Choroid plexus epithelial cell (primary cell): ENCODE results near the gene PI4KA.

Source experiments
- DNase-seq: peaks from one replicate; pipeline ENCODE4 v3.0.0-alpha.2; 2010; ENCODE audit warnings: low read depth
- H3K4me3 ChIP-seq: 2 replicates; pipeline ENCODE4 v1.5.1; 2011; ENCODE audit warnings: low read depth, mild to moderate bottlenecking, control low read depth, low read length, moderate library complexity
- TF ChIP-seq, protein P1 (sequence below): conservative IDR thresholded peaks from 2 replicates; pipeline ENCODE4 v1.5.1; 2011; ENCODE audit warnings: low read depth, mild to moderate bottlenecking, control low read depth, inconsistent platforms, low read length, moderate library complexity

Gene PI4KA

DNA sequence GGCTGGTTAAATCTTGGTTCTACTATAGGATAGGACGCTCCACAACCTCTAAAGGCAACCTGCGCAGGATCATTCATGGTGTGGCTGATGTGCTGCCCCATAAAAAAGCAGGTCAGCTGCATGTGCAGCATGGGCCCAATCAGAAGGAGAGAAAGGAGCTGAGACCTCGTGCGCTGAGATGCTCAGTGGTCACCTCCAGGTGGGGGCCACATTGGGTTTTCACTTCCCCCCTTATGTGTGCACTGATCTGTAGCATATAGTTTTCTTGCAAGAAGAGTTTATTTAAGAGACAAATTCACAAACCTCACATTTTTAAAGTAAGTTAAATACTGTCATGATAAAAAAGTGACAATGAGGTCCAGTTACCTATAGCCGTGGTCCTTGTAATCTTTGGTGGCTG lies 60.4 kb downstream of the PI4KA start:
- no peak overlapping the region for H3K4me3 ChIP-seq
- no peak for DNase-seq
- TF ChIP-seq, protein P1, sequence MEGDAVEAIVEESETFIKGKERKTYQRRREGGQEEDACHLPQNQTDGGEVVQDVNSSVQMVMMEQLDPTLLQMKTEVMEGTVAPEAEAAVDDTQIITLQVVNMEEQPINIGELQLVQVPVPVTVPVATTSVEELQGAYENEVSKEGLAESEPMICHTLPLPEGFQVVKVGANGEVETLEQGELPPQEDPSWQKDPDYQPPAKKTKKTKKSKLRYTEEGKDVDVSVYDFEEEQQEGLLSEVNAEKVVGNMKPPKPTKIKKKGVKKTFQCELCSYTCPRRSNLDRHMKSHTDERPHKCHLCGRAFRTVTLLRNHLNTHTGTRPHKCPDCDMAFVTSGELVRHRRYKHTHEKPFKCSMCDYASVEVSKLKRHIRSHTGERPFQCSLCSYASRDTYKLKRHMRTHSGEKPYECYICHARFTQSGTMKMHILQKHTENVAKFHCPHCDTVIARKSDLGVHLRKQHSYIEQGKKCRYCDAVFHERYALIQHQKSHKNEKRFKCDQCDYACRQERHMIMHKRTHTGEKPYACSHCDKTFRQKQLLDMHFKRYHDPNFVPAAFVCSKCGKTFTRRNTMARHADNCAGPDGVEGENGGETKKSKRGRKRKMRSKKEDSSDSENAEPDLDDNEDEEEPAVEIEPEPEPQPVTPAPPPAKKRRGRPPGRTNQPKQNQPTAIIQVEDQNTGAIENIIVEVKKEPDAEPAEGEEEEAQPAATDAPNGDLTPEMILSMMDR: no peak

DNA sequence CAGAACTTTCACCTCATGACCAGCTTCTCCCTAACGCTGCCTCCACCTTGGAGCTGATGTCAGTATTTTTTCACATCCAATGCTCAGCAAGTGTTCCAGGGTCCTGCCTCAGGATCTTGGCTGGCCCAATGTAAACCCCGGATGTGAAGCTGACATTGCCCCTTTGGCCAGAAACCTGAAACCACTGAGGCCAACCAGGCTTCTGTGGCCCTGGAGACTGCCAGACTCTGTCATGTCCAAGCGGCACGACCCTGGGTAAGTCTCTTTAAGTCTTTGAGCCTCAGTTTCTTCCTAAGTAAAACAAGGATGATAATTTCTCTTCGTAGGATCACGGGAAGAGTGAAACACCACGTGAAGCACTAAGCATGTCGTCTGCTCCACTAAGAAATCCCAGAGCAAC lies 61.9 kb downstream of the PI4KA start:
- TF ChIP-seq, protein P1: no peak
- no peak overlapping the region for H3K4me3 ChIP-seq
- no peak for DNase-seq

DNA sequence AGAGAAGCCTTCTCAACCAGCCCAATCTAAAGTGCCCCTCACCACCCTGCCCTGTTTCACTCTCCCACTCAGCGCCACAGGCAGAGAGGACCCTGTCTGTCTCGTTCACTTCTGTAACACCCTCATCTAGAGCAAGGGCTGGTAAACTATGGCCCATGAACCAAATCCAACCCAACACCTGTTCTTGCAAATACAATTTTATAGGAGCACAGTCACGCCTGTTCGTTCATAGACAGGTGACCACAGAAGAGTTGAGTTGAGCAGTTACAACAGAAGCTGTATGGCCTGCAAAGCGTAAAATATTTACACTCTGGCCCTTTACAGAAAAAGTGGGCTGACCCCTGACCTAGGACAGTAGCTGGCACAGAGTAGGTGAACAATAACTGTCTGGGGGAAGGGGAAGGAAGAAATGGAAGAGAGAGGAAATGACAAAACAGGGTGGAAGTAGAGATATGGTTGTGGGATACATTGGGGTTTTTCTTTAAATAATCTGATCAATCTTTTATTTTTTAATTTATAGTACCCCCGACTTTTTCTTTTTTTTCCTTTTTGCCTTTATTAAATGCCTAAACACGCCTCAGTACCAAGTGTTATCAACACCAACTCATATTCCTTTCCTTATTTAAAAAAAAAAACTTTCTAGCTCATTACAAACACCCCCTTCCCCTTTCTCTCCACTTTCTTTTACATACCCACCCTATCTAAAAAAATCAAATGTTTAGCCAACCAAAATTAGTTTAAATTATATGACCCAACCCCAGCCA lies 63.8 kb downstream of the PI4KA start:
- H3K4me3 ChIP-seq: no peak overlapping the region
- DNase-seq: no peak
- TF ChIP-seq, protein P1: no peak

DNA sequence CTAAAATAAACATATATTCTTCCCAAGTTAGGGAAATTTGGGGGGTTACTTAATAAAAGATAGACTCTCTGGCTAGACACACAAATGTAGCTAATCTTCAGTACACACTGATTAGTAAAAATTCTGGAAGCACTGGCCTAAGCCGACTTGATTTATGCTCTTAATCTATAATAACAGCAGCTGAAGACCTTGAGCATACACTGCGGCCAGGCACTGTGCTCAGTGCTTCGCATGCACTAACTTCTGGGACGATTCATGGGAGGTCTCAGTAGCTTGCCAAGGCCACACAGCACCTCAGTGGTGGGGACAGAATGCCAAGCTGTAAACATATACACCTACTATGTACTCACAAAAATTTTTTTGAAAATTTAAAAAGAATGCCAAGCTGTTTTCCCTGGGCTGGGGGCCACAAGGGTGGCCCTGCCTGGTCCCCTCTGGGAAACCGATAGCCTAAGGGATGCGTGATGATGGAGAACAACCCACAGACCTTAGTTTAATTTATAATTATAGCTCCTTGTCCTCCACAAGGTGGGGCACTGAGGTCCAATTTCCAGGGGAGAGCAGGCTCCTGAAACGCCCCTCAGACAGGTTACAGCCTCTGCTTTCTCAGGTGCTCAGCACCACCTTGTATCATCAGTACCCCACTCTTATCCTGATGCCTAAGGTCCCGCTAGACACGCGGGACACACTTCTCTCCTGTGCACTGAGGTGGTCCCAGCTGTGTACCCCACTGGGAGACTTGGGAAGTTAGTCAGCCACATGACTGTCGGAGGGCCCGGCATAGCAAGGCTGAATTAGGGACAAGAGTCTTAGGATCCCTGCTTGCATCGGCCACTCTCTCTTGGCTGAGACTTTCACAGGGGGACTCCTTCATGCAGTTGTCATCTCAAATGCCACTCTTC lies 64.6 kb downstream of the PI4KA start:
- no peak overlapping the region for H3K4me3 ChIP-seq
- TF ChIP-seq, protein P1: no peak
- DNase-seq: no peak

DNA sequence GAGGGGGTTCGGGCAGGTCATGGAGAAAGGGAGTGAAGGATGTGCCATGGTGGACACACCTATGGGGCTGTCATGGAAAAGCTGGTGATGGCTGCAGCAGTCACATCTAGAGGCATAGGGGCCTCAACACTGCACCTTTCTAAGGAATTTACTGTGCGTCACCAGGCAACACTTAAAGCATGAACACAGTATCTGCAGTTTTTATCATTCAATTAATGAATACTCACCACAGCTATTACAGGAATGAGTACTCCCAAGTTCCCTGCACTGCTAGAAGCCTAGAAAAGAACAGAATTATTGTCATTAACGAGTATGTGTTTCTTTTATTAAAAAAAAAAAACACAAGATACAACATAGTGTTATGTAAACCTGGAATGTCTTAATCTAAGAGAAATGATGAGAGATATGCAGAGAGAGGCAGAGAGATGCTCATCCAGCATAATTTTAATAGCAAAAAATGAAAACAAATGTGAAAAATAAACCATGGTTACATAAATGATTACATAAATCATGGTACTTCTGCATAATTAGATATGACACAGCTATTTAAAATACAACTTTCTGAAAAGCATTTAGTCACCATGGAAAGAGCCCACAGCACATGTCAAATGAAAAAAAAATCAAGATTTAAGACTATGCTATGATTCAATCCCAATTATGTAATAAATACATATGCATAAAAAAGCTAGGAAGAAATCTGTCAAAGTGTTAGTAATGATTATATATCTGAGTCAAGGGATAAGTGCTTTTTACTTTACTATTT lies 65.5 kb downstream of the PI4KA start:
- TF ChIP-seq, protein P1: no peak
- no peak for DNase-seq
- H3K4me3 ChIP-seq: no peak overlapping the region

DNA sequence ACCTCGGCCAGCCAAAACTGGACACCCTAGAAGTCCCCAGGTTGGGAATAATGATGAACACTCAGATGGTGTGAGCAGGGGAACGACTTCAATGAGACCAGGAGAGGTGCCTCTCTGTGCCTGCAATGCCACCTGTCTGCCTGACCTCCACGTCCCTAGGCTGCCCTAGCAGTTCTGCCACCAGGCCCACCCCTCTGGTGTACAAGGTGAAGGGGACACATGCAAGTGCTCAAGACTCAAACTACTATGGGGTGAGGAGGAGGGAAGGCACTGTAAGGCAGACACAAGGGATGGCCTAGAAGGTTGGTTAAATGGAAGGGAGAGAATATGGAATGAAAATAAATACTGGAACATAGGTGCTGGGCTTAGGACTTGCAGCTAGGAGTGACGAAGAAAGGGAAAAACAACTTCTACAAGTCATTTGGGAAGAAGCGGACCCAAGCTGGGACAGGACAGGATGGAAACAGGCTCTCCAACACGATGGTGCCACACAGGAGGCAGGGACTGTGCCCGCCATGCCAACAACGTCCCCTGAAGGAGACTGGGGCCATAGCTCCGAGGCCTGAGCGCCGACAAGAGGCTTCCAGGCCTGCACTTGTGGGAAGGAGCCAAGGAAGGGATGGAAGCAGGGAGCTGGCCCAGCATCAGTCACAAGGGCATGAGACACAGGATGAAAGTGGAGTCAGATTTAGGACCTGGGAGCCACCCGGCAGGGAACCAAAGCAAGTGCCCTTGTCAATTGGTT lies 66.2 kb downstream of the PI4KA start:
- no peak for DNase-seq
- H3K4me3 ChIP-seq: no peak overlapping the region
- TF ChIP-seq, protein P1: no peak
